Stimulated activated CD8-positive, alpha-beta memory T cell treated with anti-CD3 and anti-CD28 coated beads, Interleukin-12 subunit alpha, Interleukin-12 subunit beta, amount 100 ng/mL, for 1 hour (primary cell): ENCODE results near the gene FKBP5.
"Not testable (repeated sequence)": the region's sequence is repeated elsewhere in the genome, so short reads cannot be mapped to it uniquely, and the experiment has no call there.

ENCODE experiments used
- DNase-seq: peaks from one replicate; pipeline ENCODE4 v3.0.0-alpha.2; 2020; ENCODE audit warnings: low read depth

The FKBP5 gene

GRCh38 chr6:35690006-35690405, 1.3 kb upstream of the FKBP5 start:
- DNase-seq: not testable (repeated sequence)

GRCh38 chr6:35687658-35688604, 784 bp downstream of the FKBP5 start:
- DNase-seq: peak; percentile 29

- DNase-seq: no peak
These were observed 1.7 kb downstream of the FKBP5 start for GRCh38 chr6:35686873-35687555.

GRCh38 chr6:35686436-35686835, 2.3 kb downstream of the FKBP5 start:
- DNase-seq: no peak

GRCh38 chr6:35683267-35683666, 5.4 kb downstream of the FKBP5 start:
- DNase-seq: no peak

GRCh38 chr6:35681298-35681697, 7.4 kb downstream of the FKBP5 start:
- DNase-seq: no peak

GRCh38 chr6:35679399-35679798, 9.3 kb downstream of the FKBP5 start:
- no peak for DNase-seq

- no peak for DNase-seq
These were observed 9.9 kb downstream of the FKBP5 start for GRCh38 chr6:35678814-35679213.

- DNase-seq: no peak
These were observed 10.6 kb downstream of the FKBP5 start for GRCh38 chr6:35678021-35678654.

- DNase-seq: no peak
These were observed 11.3 kb downstream of the FKBP5 start for GRCh38 chr6:35677456-35677855.

GRCh38 chr6:35675871-35676459, 12.8 kb downstream of the FKBP5 start:
- no peak for DNase-seq

GRCh38 chr6:35674594-35674993, 14.1 kb downstream of the FKBP5 start:
- DNase-seq: no peak

GRCh38 chr6:35673755-35674154, 15.0 kb downstream of the FKBP5 start:
- no peak for DNase-seq

- not testable (repeated sequence) for DNase-seq
These were observed 15.4 kb downstream of the FKBP5 start for GRCh38 chr6:35673284-35673666.

- not testable (repeated sequence) for DNase-seq
These were observed 18.3 kb downstream of the FKBP5 start for GRCh38 chr6:35670453-35670852.

- no peak for DNase-seq
These were observed 19.2 kb downstream of the FKBP5 start for GRCh38 chr6:35669451-35670045.

GRCh38 chr6:35668744-35669450, 19.8 kb downstream of the FKBP5 start:
- no peak for DNase-seq

- DNase-seq: no peak
These were observed 20.6 kb downstream of the FKBP5 start for GRCh38 chr6:35668096-35668495.

GRCh38 chr6:35665573-35665972, 23.1 kb downstream of the FKBP5 start:
- no peak for DNase-seq

- no peak for DNase-seq
These were observed 23.8 kb downstream of the FKBP5 start for GRCh38 chr6:35664945-35665344.
